GM12878 (cell line): Measurements from ENCODE around the gene ATP6V0C. TPM values are rescaled to one million over a fixed set of nuclear protein-coding genes. Genes with fewer than 3 reads are reported as not detected.

Source experiments
- ATAC-seq: fragments of 200-7000 bp; cut with Tn5 transposase; 3 replicates; pipeline ENCODE4 v1.9.1; 2020; ENCODE audit warnings: mild to moderate bottlenecking, moderate library complexity
- BruUV-seq: library from RNA; stranded (reverse); fragments of 400-500 nt; replicated peaks from 2 replicates; lab custom pipeline; 2021; lab: Mats Ljungman, UMichigan
- CTCF ChIA-PET: fragments of 300-600 bp; sonication (Branson Sonifier 250); formaldehyde crosslinking; extraction: SDS; loops from one replicate; lab custom pipeline; 2021; ENCODE audit warnings: inconsistent platforms; lab: Yijun Ruan, JAX
- POLR2A ChIA-PET: fragments of 350-600 bp; formaldehyde crosslinking; extraction: SDS; loops from one replicate; lab custom pipeline; 2021; ENCODE audit warnings: inconsistent platforms; lab: Charles Lee
- RAD21 ChIA-PET: fragments of 300-600 bp; sonication (Branson Sonifier 250); formaldehyde crosslinking; loops from one replicate; lab custom pipeline; 2023; ENCODE audit warnings: antibody characterized with exemption; ENCODE audit not compliant: unreplicated experiment; lab: Charles Lee
- SMC1A ChIA-PET: fragments of 300-600 bp; sonication (Branson Sonifier 250); formaldehyde crosslinking; loops from one replicate; lab custom pipeline; 2023; ENCODE audit not compliant: unreplicated experiment, uncharacterized antibody; lab: Charles Lee
- DNase-seq: peaks from one replicate; pipeline ENCODE4 v3.0.0-alpha.2; 2011; ENCODE audit warnings: low read depth, low spot score
- FAIRE-seq: peaks from 3 replicates; lab custom pipeline; 2011; peaks lifted over from hg19 to GRCh38; lab: Jason Lieb, UNC
- H2AFZ ChIP-seq: 2 replicates; pipeline ENCODE4 v1.6.0; 2011; ENCODE audit warnings: low read depth, low read length, control low read depth; ENCODE audit not compliant: control insufficient read depth
- H3K27ac ChIP-seq: 2 replicates; pipeline ENCODE4 v1.5.1; 2011; ENCODE audit warnings: control low read depth; ENCODE audit not compliant: control insufficient read depth, insufficient read depth
- H3K27me3 ChIP-seq, 2 experiments: replicated peaks in 1 of 2; 2 replicates each; pipeline versions ENCODE4 v1.6.0 to v1.6.1; 2011; ENCODE audit warnings: low read length in 1 of 2; ENCODE audit not compliant: control insufficient read depth in 2 of 2, insufficient read depth in 2 of 2
- H3K36me3 ChIP-seq, 2 experiments: 2 replicates each; pipeline ENCODE4 v1.5.1; 2011; ENCODE audit warnings: low read length in 1 of 2; ENCODE audit not compliant: control insufficient read depth in 2 of 2, insufficient read depth in 2 of 2
- H3K4me1 ChIP-seq: 2 replicates; pipeline ENCODE4 v1.6.1; 2011; ENCODE audit warnings: mild to moderate bottlenecking, low read length, moderate library complexity, mixed read lengths; ENCODE audit not compliant: control insufficient read depth, insufficient read depth
- H3K4me2 ChIP-seq: 2 replicates; pipeline ENCODE4 v1.6.0; 2011; ENCODE audit warnings: control low read depth; ENCODE audit not compliant: control insufficient read depth, insufficient read depth
- H3K4me3 ChIP-seq: fragments of 200-600 bp; sonication (generic); 2 replicates; pipeline ENCODE4 v1.5.1; 2016
- H3K79me2 ChIP-seq: 2 replicates; pipeline ENCODE4 v1.6.0; 2011; ENCODE audit warnings: low read length; ENCODE audit not compliant: control insufficient read depth, insufficient read depth
- H3K9ac ChIP-seq: 2 replicates; pipeline ENCODE4 v1.8.0; 2011; ENCODE audit warnings: low read length, control low read depth, mixed read lengths; ENCODE audit not compliant: control insufficient read depth, insufficient read depth
- H3K9me3 ChIP-seq: replicated peaks from 3 replicates; pipeline ENCODE4 v1.5.1; 2011; ENCODE audit warnings: mild to moderate bottlenecking, low read length; ENCODE audit not compliant: control insufficient read depth, insufficient read depth
- H4K20me1 ChIP-seq: 2 replicates; pipeline ENCODE4 v1.6.0; 2011; ENCODE audit not compliant: control insufficient read depth, insufficient read depth
- ATF2 ChIP-seq: IDR thresholded peaks from 2 replicates; pipeline ENCODE4 v1.6.1; 2012; ENCODE audit warnings: low read length, inconsistent platforms
- CBFB ChIP-seq: IDR thresholded peaks from 2 replicates; pipeline ENCODE4 v1.6.1; 2016; ENCODE audit warnings: antibody characterized with exemption, low read depth
- CHD4 ChIP-seq: fragments of 200-600 bp; sonication (generic); IDR thresholded peaks from 2 replicates; pipeline ENCODE4 v1.6.1; 2016; ENCODE audit warnings: mild to moderate bottlenecking
- CREM ChIP-seq: IDR thresholded peaks from 2 replicates; pipeline ENCODE4 v1.6.1; 2014; ENCODE audit warnings: antibody characterized with exemption, low read depth
- ETV6 ChIP-seq, 2 experiments: fragments of 450-650 bp in 1 of 2; IDR thresholded peaks in 1 of 2; conservative IDR thresholded peaks in 1 of 2; 2 replicates each; pipeline ENCODE4 v1.6.1; 2014; ENCODE audit warnings: antibody characterized with exemption in 1 of 2, borderline replicate concordance in 1 of 2, low read depth in 1 of 2, mild to moderate bottlenecking in 1 of 2, moderate library complexity in 1 of 2
- FOXM1 ChIP-seq: IDR thresholded peaks from 2 replicates; pipeline ENCODE4 v1.6.1; 2012; ENCODE audit warnings: low read depth, mild to moderate bottlenecking, inconsistent platforms, low read length, moderate library complexity
- MYB ChIP-seq: fragments of 150-350 bp; IDR thresholded peaks from 2 replicates; pipeline ENCODE4 v1.6.1; 2014; ENCODE audit warnings: mild to moderate bottlenecking, low read depth, low read length, borderline replicate concordance
- MYC ChIP-seq: IDR thresholded peaks from 2 replicates; pipeline ENCODE4 v1.6.1; 2011; ENCODE audit warnings: mild to moderate bottlenecking, low read length, moderate library complexity, inconsistent platforms; ENCODE audit not compliant: insufficient read depth, insufficient replicate concordance, insufficient read length, severe bottlenecking
- POLR2AphosphoS5 ChIP-seq: IDR thresholded peaks from 2 replicates; pipeline ENCODE4 v1.6.1; 2011; ENCODE audit warnings: mild to moderate bottlenecking, low read length, inconsistent platforms
- RFX5 ChIP-seq: IDR thresholded peaks from 2 replicates; pipeline ENCODE4 v1.6.1; 2011; ENCODE audit warnings: low read depth, low read length, improper control_type of control experiment
- RUNX3 ChIP-seq: IDR thresholded peaks from 2 replicates; pipeline ENCODE4 v1.6.1; 2012; ENCODE audit warnings: low read length, inconsistent platforms
- TBL1XR1 ChIP-seq: IDR thresholded peaks from 2 replicates; pipeline ENCODE4 v1.6.1; 2012; ENCODE audit warnings: low read depth, low read length, improper control_type of control experiment
- WRNIP1 ChIP-seq: IDR thresholded peaks from 2 replicates; pipeline ENCODE4 v1.6.1; 2011; ENCODE audit warnings: low read depth, low read length, improper control_type of control experiment, borderline replicate concordance
- ZNF622 ChIP-seq: fragments of 450-650 bp; IDR thresholded peaks from 2 replicates; pipeline ENCODE4 v1.6.1; 2017; ENCODE audit warnings: mild to moderate bottlenecking, inconsistent platforms
- WGBS: methylation state at CpG from one replicate; pipeline ENCODE4 v1.1.6; 2016; ENCODE audit warnings: low lambda C conversion rate; ENCODE audit not compliant: insufficient replicate concordance, insufficient coverage; ENCODE audit errors: missing lambda C conversion rate; 5-methylcytosine and 5-hydroxymethylcytosine counted together
- in situ Hi-C: fragments of 300-500 bp; cut with MboI; formaldehyde crosslinking; loops from 9 replicates; pipeline ENCODE4 v1.14.3; 2018; ENCODE audit warnings: mixed read lengths
- intact Hi-C: fragments of 100-400 bp; cut with micrococcal nuclease; formaldehyde crosslinking; loops from one replicate; pipeline ENCODE4 v1.14.2; 2022; ENCODE audit not compliant: unreplicated experiment
- polyA plus RNA-seq, 11 experiments: library from polyadenylated mRNA; depleted of rRNA in 4 of 11; unstranded in 6 of 11; stranded (reverse) in 5 of 11; fragments of >200 nt; fragmentation: Nextera tagmentation in 4 of 11; fragmentation: Illumina TruSeq in 1 of 11; extraction: Ambion mirVana in 4 of 11; extraction: Trizol in 1 of 11; gene quantifications; 1 replicate in 1 of 11; 2 replicates in 10 of 11; pipeline versions ENCODE4 v1.2.1 to v1.2.3, GENCODE V29; 2011 to 2016; ENCODE audit warnings: inconsistent platforms in 2 of 11, missing spikeins in 2 of 11, low read depth in 1 of 11
- total RNA-seq, 4 experiments: library from RNA; depleted of rRNA in 3 of 4; stranded (reverse); fragments of >200 nt in 3 of 4; fragmentation: Illumina TruSeq in 1 of 4; extraction: Trizol in 1 of 4; gene quantifications; 2 replicates each; pipeline versions ENCODE4 v1.2.1 to v1.2.3, GENCODE V29; 2013 to 2021
- TF ChIP-seq, protein P1 (sequence below): fragments of 450-650 bp; IDR thresholded peaks from 2 replicates; pipeline ENCODE4 v1.6.1; 2018; ENCODE audit warnings: mild to moderate bottlenecking, low read depth, moderate library complexity; ENCODE audit not compliant: partially characterized antibody

ATP6V0C gene
- total and polyA plus RNA-seq, 10 of the 15 experiments (the other 5 are each of a cell fraction or from before 2014, with no cell fraction given): 2.4 to 135 (median 18.4) TPM

- ChIA-PET RAD21 (interaction anchor here (1.3 kb wide), 1 partner anchor 10 kb away, joined by 3 read pairs; no protein-coding TSS in a partner anchor), CTCF (interaction anchor here (1.5 to 2.3 kb wide), 2 partner anchors 11 to 46 kb away, joined by 5 to 10 read pairs; no protein-coding TSS in a partner anchor), POLR2A (interaction anchor here (1.2 kb wide), 1 partner anchor 10 kb away, joined by 3 read pairs; no protein-coding TSS in a partner anchor), SMC1A (no interaction called here)
- Histone ChIP-seq H3K4me1 (peaks cover 9% of the 10 kb centered on the region), H3K9ac (no peak overlapping the region), H3K79me2 (no peaks in the 10 kb centered on the region), H3K27ac (no peak overlapping the region), H2AFZ (no peak overlapping the region), H3K4me2 (no peak overlapping the region), H4K20me1 (no peaks in the 10 kb centered on the region), H3K27me3 (no peaks in the 10 kb centered on the region), H3K36me3 (no peaks in the 10 kb centered on the region), H3K4me3 (no peak overlapping the region), H3K9me3 (no peaks in the 10 kb centered on the region)
- no TSS peak for BruUV-seq
- WGBS: 64% methylated on average over 3 of the region's 3 CpGs
- DNase-seq (no peak), FAIRE-seq (no peak), ATAC-seq (no peak)
- in situ Hi-C loops: no loop called here
- intact Hi-C loops: no loop called here
- no peak for TF ChIP-seq POLR2AphosphoS5
- TF ChIP-seq ATF2: no peak
- TF ChIP-seq RUNX3: no peak
- no peak for TF ChIP-seq WRNIP1
- no peak for TF ChIP-seq MYB
- no peak for TF ChIP-seq TBL1XR1
- no peak for TF ChIP-seq CHD4
- TF ChIP-seq, protein P1, sequence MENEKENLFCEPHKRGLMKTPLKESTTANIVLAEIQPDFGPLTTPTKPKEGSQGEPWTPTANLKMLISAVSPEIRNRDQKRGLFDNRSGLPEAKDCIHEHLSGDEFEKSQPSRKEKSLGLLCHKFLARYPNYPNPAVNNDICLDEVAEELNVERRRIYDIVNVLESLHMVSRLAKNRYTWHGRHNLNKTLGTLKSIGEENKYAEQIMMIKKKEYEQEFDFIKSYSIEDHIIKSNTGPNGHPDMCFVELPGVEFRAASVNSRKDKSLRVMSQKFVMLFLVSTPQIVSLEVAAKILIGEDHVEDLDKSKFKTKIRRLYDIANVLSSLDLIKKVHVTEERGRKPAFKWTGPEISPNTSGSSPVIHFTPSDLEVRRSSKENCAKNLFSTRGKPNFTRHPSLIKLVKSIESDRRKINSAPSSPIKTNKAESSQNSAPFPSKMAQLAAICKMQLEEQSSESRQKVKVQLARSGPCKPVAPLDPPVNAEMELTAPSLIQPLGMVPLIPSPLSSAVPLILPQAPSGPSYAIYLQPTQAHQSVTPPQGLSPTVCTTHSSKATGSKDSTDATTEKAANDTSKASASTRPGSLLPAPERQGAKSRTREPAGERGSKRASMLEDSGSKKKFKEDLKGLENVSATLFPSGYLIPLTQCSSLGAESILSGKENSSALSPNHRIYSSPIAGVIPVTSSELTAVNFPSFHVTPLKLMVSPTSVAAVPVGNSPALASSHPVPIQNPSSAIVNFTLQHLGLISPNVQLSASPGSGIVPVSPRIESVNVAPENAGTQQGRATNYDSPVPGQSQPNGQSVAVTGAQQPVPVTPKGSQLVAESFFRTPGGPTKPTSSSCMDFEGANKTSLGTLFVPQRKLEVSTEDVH: no peak
- TF ChIP-seq MYC: no peak
- TF ChIP-seq RFX5: no peak
- no peak for TF ChIP-seq FOXM1
- TF ChIP-seq ZNF622: no peak
- TF ChIP-seq CBFB: no peak
- TF ChIP-seq ETV6 (conservative IDR thresholded peaks at IDR 0.05 in 1 of 2, IDR thresholded peaks at IDR 0.05 in 1 of 2; ENCODE audit: borderline replicate concordance in 1 of 2, low read depth in 1 of 2): no peak
- no peak for TF ChIP-seq CREM
These were observed 37.0 kb upstream of the ATP6V0C start for GRCh38 chr16:2476741-2477140.
